ENCODE measurements around the gene ADAMTSL3. TPM values are rescaled to one million over a fixed set of nuclear protein-coding genes. Genes with fewer than 3 reads are reported as not detected.
"Not testable (repeated sequence)": the region's sequence is repeated elsewhere in the genome, so short reads cannot be mapped to it uniquely, and the experiment has no call there.

The ADAMTSL3 gene
- polyA plus RNA-seq, 3 donors, result 3.2 to 5.3 (median 4.6) TPM

DNA sequence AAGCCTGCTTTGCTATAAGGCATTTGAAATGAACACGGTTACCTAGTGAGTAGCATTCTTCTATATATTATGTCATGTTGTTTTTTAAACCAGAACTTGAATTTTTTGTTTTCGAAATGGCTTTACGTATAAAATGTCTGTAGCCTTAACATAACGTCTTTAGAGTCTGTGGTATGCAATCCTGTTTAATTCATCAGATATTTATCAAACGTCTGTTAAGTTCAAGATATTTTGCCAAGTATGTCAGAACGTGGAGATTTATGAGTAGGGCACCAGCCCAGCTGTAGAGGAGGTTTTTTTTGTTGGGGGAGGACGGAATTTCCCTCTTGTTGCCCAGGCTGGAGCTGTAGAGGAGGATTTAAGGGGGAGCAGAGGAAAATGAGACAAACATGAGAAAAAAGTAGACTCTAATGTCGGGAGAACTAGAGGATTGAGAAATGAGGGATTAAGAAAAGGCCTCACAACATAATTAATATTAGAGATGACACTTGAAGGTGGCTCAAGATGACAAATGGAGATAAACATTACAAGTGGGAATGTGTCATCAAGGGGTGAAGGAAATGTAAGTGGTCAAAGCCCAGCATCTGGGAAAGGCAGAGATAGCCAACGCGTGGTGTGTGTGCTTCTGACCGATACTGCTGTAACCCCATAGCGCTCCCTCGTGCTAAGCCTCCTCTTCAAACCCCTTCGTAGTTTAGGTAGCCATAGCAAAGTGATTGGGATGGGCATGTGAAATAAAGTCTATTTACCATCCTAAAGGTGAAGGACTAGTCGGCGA is 427.7 kb downstream of the ADAMTSL3 start:
- no peak for DNase-seq (ENCODE audit: extremely low read depth in 1 of 11, low read depth in 9 of 11, low spot score in 4 of 11)

DNA sequence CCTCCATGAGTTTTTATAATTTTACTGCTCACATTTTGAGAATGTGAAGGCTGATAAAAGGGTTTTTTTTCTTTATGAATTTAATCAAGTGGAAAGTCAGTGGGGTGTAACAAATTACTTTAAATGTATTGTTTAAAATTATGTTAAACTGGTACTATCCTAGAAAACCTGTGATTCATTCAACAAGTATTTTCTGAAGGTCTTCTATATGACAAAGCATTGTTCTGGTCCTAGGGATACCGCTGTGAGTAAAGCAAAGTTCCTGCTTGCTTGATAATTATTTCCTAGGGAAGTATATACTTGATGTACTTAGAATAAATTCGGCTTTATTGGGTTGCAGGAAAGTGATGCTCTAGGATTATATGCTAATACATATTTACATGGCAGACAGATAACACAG is 428.8 kb downstream of the ADAMTSL3 start:
- no peak for DNase-seq (ENCODE audit: extremely low read depth in 1 of 11, low read depth in 9 of 11, low spot score in 4 of 11)

- DNase-seq (ENCODE audit: extremely low read depth in 1 of 11, low read depth in 9 of 11, low spot score in 4 of 11), result not testable (repeated sequence)
These were observed 432.1 kb downstream of the ADAMTSL3 start for GRCh38 chr15:84086071-84086470.

Other genes with a start within 250 kb of the ADAMTSL3 start
- 10 to 100 TPM; 11.0 to 12.9 (median 11.1) TPM for gene SH3GL3, start 206.8 kb upstream of the ADAMTSL3 start, polyA plus RNA-seq (ENCODE audit: insufficient read length in 3 of 3)

All from renal cortex interstitium (tissue), 11 donors.